ENCODE results near the gene FERMT3. TPM values are rescaled to one million over a fixed set of nuclear protein-coding genes. Genes with fewer than 3 reads are reported as not detected.
A peak's percentile ranks its signal among the peaks of the same experiment; 100 is the strongest.

FERMT3 gene
- total RNA-seq, 2 experiments from 2014 or later = 55.8 to 61.1 TPM

DNA sequence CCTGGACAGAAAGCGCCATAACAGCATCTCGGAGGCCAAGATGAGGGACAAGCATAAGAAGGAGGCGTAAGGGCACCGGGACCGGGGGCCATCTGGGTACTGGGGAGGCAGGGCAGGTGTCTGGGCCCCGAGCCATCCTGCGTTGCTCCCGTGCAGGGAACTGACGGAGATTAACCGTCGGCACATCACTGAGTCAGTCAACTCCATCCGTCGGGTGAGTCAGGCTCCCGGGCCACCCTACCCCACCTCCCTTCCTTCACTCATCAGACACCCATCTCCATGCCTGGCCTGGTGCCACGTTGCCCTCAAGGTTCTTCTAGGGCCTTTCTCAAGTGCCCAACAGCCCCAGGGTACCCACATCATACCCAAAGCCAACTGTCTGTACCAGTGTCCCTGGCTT, 59.8 kb downstream of the FERMT3 start:
- POLR2A ChIA-PET = interaction anchor here (6.6 kb wide), 1 partner anchor 60 kb away, joined by 108 read pairs; the partner anchor contains the start of gene FERMT3
- H3K4me3 Mint-ChIP-seq = no peak overlapping the region
- intact Hi-C loops (cut with DNase I, micrococcal nuclease) = no loop called here
- peaks cover 5% of the 10 kb centered on the region for H3K27me3 Mint-ChIP-seq
- no peak overlapping the region for H3K4me3 ChIP-seq (ENCODE audit: low read length)
- H3K27me3 ChIP-seq (ENCODE audit: control insufficient read depth in 1 of 2, insufficient read depth in 2 of 2, low read length in 2 of 2) = no peaks in the 10 kb centered on the region
- H3K27ac Mint-ChIP-seq = no peak overlapping the region
- no peaks in the 10 kb centered on the region for H3K9me3 Mint-ChIP-seq
- H3K4me1 ChIP-seq (ENCODE audit: insufficient read depth, low read length) = peaks cover 30% of the 10 kb centered on the region
- TF ChIP-seq, protein P1, sequence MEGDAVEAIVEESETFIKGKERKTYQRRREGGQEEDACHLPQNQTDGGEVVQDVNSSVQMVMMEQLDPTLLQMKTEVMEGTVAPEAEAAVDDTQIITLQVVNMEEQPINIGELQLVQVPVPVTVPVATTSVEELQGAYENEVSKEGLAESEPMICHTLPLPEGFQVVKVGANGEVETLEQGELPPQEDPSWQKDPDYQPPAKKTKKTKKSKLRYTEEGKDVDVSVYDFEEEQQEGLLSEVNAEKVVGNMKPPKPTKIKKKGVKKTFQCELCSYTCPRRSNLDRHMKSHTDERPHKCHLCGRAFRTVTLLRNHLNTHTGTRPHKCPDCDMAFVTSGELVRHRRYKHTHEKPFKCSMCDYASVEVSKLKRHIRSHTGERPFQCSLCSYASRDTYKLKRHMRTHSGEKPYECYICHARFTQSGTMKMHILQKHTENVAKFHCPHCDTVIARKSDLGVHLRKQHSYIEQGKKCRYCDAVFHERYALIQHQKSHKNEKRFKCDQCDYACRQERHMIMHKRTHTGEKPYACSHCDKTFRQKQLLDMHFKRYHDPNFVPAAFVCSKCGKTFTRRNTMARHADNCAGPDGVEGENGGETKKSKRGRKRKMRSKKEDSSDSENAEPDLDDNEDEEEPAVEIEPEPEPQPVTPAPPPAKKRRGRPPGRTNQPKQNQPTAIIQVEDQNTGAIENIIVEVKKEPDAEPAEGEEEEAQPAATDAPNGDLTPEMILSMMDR (IDR thresholded peaks at IDR 0.05) = no peak
- peaks cover 15% of the 10 kb centered on the region for H3K36me3 Mint-ChIP-seq (ENCODE audit: low read depth)
- CTCF ChIA-PET = no interaction called here
- DNase-seq (no peak), ATAC-seq (ENCODE audit: poor library complexity) (no peak)
- H3K9me3 ChIP-seq (ENCODE audit: control insufficient read depth in 1 of 2, insufficient read depth in 1 of 2, low read length in 2 of 2) = no peaks in the 10 kb centered on the region
- H3K36me3 ChIP-seq (ENCODE audit: insufficient read depth, low read length) = peaks cover 8% of the 10 kb centered on the region
- H3K27ac ChIP-seq (ENCODE audit: low read depth in 1 of 2, low read length in 2 of 2) = no peak overlapping the region
- H3K4me1 Mint-ChIP-seq (ENCODE audit: low read depth) = peaks cover 25% of the 10 kb centered on the region

DNA sequence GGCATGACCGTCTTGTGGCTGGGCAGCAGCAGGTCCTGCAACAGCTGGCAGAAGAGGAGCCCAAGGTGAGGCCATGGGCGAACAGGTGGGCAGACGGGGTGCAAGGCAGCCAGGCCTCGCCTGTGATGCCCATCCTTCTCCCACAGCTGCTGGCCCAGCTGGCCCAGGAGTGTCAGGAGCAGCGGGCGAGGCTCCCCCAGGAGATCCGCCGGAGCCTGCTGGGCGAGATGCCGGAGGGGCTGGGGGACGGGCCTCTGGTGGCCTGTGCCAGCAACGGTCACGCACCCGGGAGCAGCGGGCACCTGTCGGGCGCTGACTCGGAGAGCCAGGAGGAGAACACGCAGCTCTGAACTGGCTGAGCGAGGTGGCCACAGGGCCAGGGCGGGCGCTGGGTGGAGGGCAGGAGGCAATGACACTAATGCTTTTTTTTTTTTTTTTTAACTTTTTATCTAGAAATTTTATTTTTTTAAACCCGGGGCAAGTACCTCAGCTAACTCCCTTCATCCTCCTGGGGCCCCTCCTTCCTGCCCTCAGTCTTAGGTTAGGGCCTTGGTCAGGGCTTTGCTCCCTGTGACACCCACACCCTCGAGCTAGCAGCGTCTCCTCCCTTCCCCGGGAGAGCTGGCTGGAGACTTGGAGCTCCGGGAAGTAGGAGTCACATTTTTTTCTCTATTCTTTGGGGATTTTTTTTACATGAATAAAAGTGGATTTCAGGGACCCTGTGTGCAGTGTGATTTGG, 60.9 kb downstream of the FERMT3 start:
- H3K4me3 ChIP-seq (ENCODE audit: low read length) = no peak overlapping the region
- no peaks in the 10 kb centered on the region for H3K27me3 ChIP-seq (ENCODE audit: control insufficient read depth in 1 of 2, insufficient read depth in 2 of 2, low read length in 2 of 2)
- no peak for ATAC-seq (ENCODE audit: poor library complexity)
- no peaks in the 10 kb centered on the region for H3K9me3 ChIP-seq (ENCODE audit: control insufficient read depth in 1 of 2, insufficient read depth in 1 of 2, low read length in 2 of 2)
- peaks cover 5% of the 10 kb centered on the region for H3K27me3 Mint-ChIP-seq
- peak in 1 of 14 experiments; percentile 36 for DNase-seq
- peaks cover 40% of the 10 kb centered on the region for H3K4me1 ChIP-seq (ENCODE audit: insufficient read depth, low read length)
- intact Hi-C loops (cut with DNase I, micrococcal nuclease) = no loop called here
- TF ChIP-seq, protein P1 (IDR thresholded peaks at IDR 0.05) = no peak
- H3K27ac ChIP-seq (ENCODE audit: low read depth in 1 of 2, low read length in 2 of 2) = no peak overlapping the region
- H3K4me1 Mint-ChIP-seq (ENCODE audit: low read depth) = peaks cover 32% of the 10 kb centered on the region
- peaks cover 7% of the 10 kb centered on the region for H3K36me3 ChIP-seq (ENCODE audit: insufficient read depth, low read length)
- no peaks in the 10 kb centered on the region for H3K9me3 Mint-ChIP-seq
- peak overlapping the region; percentile 94 for H3K4me3 Mint-ChIP-seq
- CTCF ChIA-PET = interaction anchor here (0.6 to 3.4 kb wide), 5 partner anchors 15 to 814 kb away, joined by 3 to 19 read pairs (median 5); partner anchors contain the start of gene STIP1
- H3K27ac Mint-ChIP-seq = peak overlapping the region; percentile 99
- H3K36me3 Mint-ChIP-seq (ENCODE audit: low read depth) = peaks cover 20% of the 10 kb centered on the region
- POLR2A ChIA-PET = interaction anchor here (0.8 to 6.6 kb wide), 6 partner anchors 18 to 61 kb away, joined by 5 to 108 read pairs (median 60); partner anchors contain the start of genes FERMT3, FKBP2, GPR137 and NUDT22

DNA sequence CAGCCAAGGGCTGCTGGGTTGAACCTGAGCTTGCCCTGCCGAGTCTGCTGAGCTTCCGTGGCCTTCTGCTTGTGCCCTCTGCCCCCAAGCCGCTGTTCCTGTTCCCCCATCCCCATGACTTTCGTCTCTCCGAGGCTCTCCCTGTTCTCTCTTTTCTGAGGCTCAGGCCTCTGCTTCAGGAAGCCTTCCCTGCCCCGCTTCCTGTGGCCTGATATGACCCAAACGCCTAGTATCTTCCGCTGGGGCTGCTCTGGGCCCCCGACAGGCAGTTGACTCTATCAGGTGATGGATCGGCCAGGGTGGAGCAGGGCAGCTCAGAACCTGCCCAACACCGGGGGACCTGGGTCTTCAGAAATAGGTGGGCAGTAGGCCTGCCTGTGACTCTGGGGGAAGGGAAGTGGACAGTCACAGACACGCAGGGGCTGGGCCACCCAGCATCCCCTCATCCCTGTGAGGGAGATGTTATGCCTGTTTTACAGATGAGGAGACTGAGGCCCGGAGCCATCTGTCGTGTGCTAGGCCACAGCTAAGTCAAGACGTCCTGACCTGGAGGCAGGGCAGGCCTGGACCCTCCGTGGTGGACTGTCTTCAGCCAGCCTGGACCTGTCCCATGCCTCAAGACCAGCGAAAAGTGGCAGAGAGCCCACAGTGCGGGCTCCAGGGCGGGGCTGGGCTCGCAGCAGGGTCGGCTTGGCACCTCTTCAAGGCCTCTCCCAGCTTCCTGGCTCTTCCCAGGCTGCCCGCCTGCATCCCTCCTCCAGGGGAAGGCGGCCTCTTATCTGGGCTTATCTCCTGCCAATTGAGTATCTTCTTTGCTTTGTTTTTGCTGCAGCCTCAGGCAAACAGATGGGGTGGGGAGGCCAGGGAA, 61.7 kb downstream of the FERMT3 start:
- TF ChIP-seq, protein P1 (IDR thresholded peaks at IDR 0.05) = no peak
- no peaks in the 10 kb centered on the region for H3K9me3 ChIP-seq (ENCODE audit: control insufficient read depth in 1 of 2, insufficient read depth in 1 of 2, low read length in 2 of 2)

More for the DNA sequence above, 61.7 kb downstream of the FERMT3 start:
- Mint-ChIP-seq H3K4me3 (peak overlapping the region; percentile 94), H3K4me1 (ENCODE audit: low read depth) (peaks cover 32% of the 10 kb centered on the region), H3K9me3 (no peaks in the 10 kb centered on the region), H3K36me3 (ENCODE audit: low read depth) (peaks cover 20% of the 10 kb centered on the region), H3K27ac (peak overlapping the region; percentile 99), H3K27me3 (peaks cover 5% of the 10 kb centered on the region)
- peak in 1 of 14 experiments; percentile 37 for DNase-seq
- POLR2A ChIA-PET = interaction anchor here (0.8 to 6.6 kb wide), 14 partner anchors 15 to 83 kb away, joined by 3 to 125 read pairs (median 20); partner anchors contain the start of genes BAD, DNAJC4, ESRRA and FERMT3
- intact Hi-C loops (cut with DNase I, micrococcal nuclease) = no loop called here
- Histone ChIP-seq H3K4me1 (ENCODE audit: insufficient read depth, low read length) (peaks cover 43% of the 10 kb centered on the region), H3K27ac (ENCODE audit: low read depth in 1 of 2, low read length in 2 of 2) (peak overlapping the region; percentile 92 to 99), H3K36me3 (ENCODE audit: insufficient read depth, low read length) (no peaks in the 10 kb centered on the region), H3K27me3 (ENCODE audit: control insufficient read depth in 1 of 2, insufficient read depth in 2 of 2, low read length in 2 of 2) (no peaks in the 10 kb centered on the region), H3K4me3 (ENCODE audit: low read length) (peak overlapping the region; percentile 97)
- CTCF ChIA-PET = interaction anchor here (1.4 to 3.4 kb wide), 6 partner anchors 16 to 82 kb away, joined by 4 to 19 read pairs (median 6); partner anchors contain the start of genes PPP1R14B, PRDX5, STIP1 and TRMT112
- no peak for ATAC-seq (ENCODE audit: poor library complexity)

Measured in CD4-positive, alpha-beta T cell (primary cell).